Adrenal gland (tissue), 5 donors: Measurements from ENCODE around the gene TMEM47.

ENCODE experiments used
- CTCF ChIP-seq, 6 experiments: fragments of 450-650 bp in 4 of 6; fragments of 200-600 bp in 2 of 6; sonication (generic) in 1 of 6; IDR thresholded peaks; 1 replicate in 5 of 6; 2 replicates in 1 of 6; pipeline versions ENCODE4 v1.5.1 to v1.8.0; 2016 to 2021; ENCODE audit warnings: antibody characterized with exemption in 6 of 6, mild to moderate bottlenecking in 2 of 6, moderate library complexity in 1 of 6
- POLR2A ChIP-seq, 2 donors: fragments of 450-650 bp; IDR thresholded peaks; one replicate each; pipeline ENCODE4 v1.6.1; 2017; ENCODE audit warnings: antibody characterized with exemption in 2 of 2, mild to moderate bottlenecking in 2 of 2, moderate library complexity in 1 of 2
- donor health status: DM: no; HTN: no; CAD: no.

GRCh38 chrX:34659575-34659974, 2.5 kb upstream of the TMEM47 start:
- TF ChIP-seq CTCF (IDR thresholded peaks at IDR 0.05) (no peak), POLR2A (IDR thresholded peaks at IDR 0.05) (no peak)
